Natural killer cell treated with Interleukin-12 subunit alpha and Interleukin-12 subunit beta and Interleukin-15 and Interleukin-18, amount 100 ng/mL, for 72 hours (primary cell): ENCODE measurements around the gene IGSF5. TPM values are rescaled to one million over a fixed set of nuclear protein-coding genes. Genes with fewer than 3 reads are reported as not detected.

Experiments used
- ATAC-seq, 2 donors: fragments of 150-1000 bp; cut with Tn5 transposase in 1 of 2; sonication (Bioruptor Pico), chemical (Tn5 transposase) in 1 of 2; 2 replicates each; pipeline ENCODE4 v1.10.0; 2021
- DNase-seq: peaks from one replicate; pipeline ENCODE4 v3.0.0; 2022; ENCODE audit warnings: low spot score
- H3K27ac Mint-ChIP-seq, 2 donors: 1 replicate in 1 of 2; 2 replicates in 1 of 2; pipeline ENCODE4 v1.8.0; 2022; ENCODE audit warnings: mixed read lengths in 2 of 2, mild to moderate bottlenecking in 1 of 2, moderate library complexity in 1 of 2
- H3K27me3 Mint-ChIP-seq, 2 donors: 1 replicate in 1 of 2; 2 replicates in 1 of 2; pipeline ENCODE4 v1.8.0; 2022; ENCODE audit warnings: mixed read lengths in 2 of 2
- H3K36me3 Mint-ChIP-seq: one replicate; pipeline ENCODE4 v1.8.0; 2022; ENCODE audit warnings: mixed read lengths
- H3K4me1 Mint-ChIP-seq, 2 donors: 1 replicate in 1 of 2; 2 replicates in 1 of 2; pipeline ENCODE4 v1.8.0; 2022; ENCODE audit warnings: low read depth in 2 of 2, mixed read lengths in 2 of 2, mild to moderate bottlenecking in 1 of 2
- H3K4me3 Mint-ChIP-seq: one replicate; pipeline ENCODE4 v1.8.0; 2022; ENCODE audit warnings: mixed read lengths
- H3K9me3 Mint-ChIP-seq: 2 replicates; pipeline ENCODE4 v1.8.0; 2022; ENCODE audit warnings: mixed read lengths
- total RNA-seq, 2 donors: library from RNA; stranded (reverse); gene quantifications; one replicate each; pipeline ENCODE4 v1.2.3, GENCODE V29; 2022

The IGSF5 gene
- total RNA-seq, 2 donors from 2014 or later, result not detected

DNA sequence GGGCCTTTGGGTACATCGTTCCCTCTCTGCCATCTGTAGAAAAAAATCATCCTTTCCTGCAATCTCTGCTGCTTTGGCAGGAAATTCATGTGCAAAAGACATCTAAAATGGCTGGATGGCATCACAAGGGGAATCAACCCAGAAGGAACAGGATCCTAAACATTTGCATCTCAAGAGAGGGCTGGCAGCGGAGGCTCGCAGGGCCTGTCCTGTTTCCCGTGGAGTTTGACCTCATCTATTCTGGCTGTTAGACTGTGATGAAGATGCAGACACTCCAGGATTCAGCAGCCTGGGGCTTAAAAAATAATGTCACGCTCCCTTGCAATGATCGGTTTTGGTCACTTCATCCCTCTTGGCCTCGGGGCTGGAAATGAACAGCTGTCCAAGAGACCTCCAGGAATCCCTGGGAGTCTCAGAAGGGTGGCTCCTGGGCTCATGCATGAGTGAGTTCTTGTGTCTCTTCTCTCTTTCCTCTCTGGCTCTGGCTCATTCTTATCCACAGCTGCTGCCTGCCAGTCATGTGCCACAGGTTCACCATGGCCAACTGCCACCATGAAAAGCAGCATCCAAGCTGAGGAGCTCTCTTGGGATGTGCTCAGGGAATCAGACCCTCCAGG, 106.1 kb downstream of the IGSF5 start:
- H3K4me3 Mint-ChIP-seq, result no peak overlapping the region
- H3K9me3 Mint-ChIP-seq, result peaks cover 3% of the 10 kb centered on the region
- peaks cover 0 to 3% of the 10 kb centered on the region in 2 donors for H3K27me3 Mint-ChIP-seq
- DNase-seq, result no peak
- no peak for ATAC-seq
- no peaks in the 10 kb centered on the region for H3K4me1 Mint-ChIP-seq
- H3K36me3 Mint-ChIP-seq, result no peaks in the 10 kb centered on the region
- no peak overlapping the region for H3K27ac Mint-ChIP-seq

Other genes with a start within 250 kb of the IGSF5 start
- gene B3GALT5, start 132.2 kb upstream of the IGSF5 start, total RNA-seq, result not detected
- gene PCP4, start 122.3 kb downstream of the IGSF5 start, total RNA-seq, result not detected